DMS53 treated with DMSO at 0.1 percent for 48 hours (cell line): Measurements from ENCODE around the gene FLT3.
A peak's percentile ranks its signal among the peaks of the same experiment; 100 is the strongest.
"Not testable (repeated sequence)": the region's sequence is repeated elsewhere in the genome, so short reads cannot be mapped to it uniquely, and the experiment has no call there.

Source experiments
- DNase-seq: peaks from one replicate; lab custom pipeline; 2025; ENCODE audit not compliant: unreplicated experiment; lab: John Stamatoyannopoulos, UW

The FLT3 gene

DNA sequence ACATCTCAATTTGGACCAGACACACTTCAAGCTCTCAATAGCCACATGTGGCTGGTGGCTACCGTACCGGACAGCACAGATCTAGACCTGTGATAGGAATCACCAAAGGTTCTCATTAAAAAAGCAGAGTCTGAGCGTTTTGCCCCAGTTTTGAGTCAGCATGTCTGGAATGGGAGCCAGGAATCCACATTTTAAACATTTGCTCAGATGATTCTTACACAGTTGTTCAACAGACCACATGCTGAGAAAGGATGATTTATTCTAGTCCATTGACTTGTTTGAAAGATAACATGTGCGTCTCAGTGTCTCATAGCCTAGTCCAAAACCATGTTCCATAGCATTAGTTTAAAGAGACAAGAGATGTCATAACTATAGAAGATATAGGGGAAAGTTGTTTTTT is 53.4 kb downstream of the FLT3 start:
- DNase-seq, result no peak

DNA sequence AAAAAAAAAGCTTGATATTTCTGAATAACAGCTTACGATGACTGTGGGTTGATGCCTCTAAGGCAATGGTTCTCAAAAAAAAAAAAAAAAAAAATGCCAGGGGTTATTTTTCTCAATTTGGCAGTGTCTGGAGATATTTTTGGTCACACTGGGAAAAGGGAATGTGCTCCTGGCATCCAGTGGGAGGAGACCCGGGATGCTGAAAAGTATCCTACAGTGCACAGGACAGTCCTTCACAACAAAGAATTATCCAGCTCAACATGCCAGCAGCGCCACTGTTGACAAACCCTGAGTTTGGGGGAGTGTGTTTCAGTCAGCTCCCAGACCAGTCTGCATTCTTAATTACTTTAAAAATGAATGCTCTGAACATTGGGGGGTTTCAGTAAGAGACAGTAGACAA is 54.5 kb downstream of the FLT3 start:
- no peak for DNase-seq

DNA sequence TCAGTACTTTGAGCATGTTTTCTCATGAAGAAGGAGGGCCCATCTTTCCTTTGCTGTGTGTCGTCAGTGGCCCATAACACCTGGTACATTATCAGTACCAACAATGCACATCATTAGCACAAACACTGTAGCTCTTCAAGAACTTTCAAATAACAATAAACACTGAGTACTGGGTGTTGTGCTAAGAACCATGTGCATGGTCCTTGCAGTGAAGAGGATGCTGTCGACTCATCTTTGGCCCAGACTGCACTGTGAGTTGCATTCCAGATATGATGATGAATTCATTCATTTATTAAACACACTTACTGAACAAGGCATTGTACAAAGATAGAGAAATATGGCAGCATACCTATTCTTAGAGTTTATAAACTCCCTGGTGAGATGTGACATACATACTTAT is 55.8 kb downstream of the FLT3 start:
- no peak for DNase-seq

DNA sequence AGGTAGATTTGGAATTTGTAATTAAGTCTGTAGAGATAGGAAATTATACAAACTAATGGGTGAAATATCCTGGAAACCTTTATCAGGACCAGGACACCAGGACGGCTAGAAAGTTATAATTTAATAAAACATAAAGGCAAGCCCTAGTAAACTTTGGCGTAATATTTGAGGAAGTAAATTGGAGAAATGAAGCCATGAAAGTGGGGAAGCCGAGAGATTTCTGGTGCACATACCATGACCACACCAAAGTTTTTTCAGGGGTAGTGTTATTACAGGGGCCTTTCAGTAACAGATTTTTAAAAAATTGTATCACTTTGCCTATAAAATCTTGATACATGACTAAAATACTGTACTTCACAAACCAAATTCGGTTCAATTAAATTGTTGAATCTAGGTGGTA is 57.2 kb downstream of the FLT3 start:
- DNase-seq, result no peak

DNA sequence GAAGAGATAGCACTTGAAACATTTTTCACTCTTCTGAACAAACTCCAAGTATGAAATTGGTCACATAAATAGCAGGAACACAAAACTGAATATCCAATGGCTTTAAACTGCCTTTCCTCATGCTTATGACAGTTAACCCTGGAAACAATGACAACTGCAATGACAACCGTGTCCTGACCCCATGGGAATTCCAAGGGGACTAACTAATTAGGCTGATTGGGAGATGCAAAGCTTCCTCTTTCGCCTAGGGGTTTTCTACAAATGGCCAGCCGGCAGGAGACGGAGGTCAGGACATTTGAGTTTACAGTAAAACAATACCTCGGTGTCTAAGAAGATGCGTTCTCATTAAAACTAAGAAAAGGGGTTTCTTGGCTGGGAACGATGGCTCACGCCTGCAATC is 58.9 kb downstream of the FLT3 start:
- no peak for DNase-seq

DNA sequence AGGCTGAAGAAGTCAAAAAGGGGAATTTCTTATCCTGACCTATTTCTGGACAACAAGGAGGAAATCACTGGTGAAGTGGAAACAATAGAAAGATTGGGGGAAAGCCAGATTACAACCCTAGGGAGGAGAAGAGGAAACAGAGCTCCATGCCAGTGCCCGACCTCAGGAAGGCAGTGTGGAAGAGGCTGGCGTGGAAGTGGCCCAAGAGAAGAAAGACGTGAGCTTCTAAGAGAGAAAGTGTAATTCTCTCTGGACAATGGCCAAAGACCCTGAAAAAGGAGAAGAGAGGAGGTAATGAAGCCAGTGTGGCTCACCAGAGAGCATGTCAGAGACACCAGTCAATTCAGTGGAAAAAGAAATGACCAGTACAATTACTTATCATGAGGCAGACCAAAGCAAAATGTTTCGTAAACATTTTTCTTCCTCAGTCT is 59.3 kb downstream of the FLT3 start:
- no peak for DNase-seq

DNA sequence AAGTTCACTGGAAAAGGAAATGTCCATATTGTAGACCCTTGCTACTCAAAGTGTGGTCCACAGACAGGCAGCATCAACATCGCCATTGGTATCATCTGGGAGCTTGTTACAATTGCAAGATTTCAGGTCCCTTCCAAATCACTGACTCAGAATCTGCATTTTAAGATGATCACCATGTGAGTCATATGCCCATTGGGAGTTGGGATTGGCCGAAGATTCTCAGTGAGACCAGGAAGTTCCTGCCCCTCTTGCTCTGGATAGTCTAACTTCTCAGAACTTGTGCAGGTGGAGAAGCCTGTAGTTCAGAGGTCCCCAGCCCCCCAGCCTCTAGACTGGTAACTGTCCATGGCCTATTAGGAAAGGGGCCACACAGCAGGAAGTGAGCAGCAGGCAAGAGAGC is 63.0 kb downstream of the FLT3 start:
- no peak for DNase-seq

DNA sequence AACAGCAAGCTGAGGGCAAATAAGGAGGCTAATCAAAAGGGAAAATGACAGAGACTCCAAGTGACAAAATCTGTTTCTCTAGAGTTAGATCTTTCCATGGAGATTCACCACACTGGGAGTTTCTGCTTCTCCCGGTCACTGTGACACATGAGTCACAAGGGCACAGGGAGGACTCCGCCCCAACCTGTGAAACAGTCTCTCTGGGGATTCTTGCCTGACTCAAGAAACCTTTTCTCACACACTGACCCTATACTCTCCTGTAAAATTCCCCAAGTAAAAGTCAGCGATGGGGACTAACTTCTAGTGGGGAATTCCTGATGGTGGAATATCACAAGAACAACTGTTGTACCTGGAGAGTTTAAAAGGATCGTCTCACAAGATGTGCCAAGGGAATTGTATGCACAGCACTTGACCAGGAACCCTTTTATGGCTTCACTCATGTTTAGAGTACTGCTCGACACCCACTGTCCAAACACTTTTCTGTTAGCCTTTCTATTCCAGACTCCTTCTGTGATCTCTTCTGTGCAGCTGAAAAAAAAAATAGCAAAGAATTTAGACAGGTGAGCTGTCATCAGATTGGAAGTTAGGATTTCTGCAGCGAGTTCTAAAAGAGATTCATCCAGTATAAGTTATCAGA is 65.1 kb downstream of the FLT3 start:
- DNase-seq, result peak; percentile 85

DNA sequence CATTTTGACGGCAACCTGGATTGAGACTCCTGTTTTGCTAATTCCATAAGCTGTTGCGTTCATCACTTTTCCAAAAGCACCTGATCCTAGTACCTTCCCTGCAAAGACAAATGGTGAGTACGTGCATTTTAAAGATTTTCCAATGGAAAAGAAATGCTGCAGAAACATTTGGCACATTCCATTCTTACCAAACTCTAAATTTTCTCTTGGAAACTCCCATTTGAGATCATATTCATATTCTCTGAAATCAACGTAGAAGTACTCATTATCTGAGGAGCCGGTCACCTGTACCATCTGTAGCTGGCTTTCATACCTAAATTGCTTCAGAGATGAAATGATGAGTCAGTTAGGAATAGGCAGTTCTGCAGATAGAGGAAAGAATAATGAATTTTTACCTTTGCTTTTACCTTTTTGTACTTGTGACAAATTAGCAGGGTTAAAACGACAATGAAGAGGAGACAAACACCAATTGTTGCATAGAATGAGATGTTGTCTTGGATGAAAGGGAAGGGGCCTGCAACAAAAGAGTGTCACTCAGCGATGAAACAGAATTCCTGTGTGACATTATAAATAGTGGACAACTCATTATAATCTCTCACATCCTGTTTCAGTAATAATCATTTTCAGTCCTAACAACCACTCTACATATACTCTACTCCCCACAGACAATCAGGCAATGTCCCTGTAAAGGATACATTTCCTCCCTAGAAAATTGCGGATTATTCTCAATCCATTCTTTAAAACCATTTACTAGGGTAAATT is 66.3 kb downstream of the FLT3 start:
- DNase-seq, result no peak

DNA sequence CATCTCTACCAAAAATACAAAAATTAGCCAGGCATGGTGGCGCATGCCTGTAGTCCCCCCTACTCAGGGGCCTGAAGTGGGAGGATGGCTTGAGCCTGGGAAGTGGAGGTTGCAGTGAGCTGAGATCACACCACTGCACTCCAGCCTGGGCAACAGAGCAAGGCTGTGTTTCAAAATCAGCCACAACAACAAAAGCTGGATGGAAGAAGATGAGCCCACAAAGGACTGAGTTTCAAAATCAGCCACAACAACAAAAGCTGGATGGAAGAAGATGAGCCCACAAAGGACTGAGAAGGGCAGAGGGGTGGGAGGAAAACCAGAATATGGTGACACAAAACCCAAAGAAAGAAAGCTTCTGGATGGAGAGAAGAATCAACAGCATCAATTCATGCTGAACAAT is 67.9 kb downstream of the FLT3 start:
- DNase-seq, result not testable (repeated sequence)

DNA sequence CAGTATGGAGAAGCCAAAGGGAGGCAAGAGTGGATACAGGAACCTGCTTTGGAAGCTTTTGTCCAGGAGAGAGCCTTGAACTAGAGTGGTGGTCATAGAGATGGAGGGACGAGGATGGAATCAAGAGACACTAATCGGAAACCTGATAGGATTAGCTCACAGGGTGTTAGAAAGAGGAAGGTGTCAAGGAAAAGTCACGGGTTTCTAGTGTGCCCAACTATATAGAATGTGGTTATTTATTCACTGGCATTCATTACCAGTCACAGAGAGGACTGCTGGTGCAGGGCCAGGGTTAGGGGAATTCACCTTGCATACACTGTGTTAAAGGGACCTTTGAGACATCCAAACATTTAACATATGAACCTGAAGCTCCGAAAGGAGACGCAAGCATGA is 68.5 kb downstream of the FLT3 start:
- DNase-seq, result no peak

DNA sequence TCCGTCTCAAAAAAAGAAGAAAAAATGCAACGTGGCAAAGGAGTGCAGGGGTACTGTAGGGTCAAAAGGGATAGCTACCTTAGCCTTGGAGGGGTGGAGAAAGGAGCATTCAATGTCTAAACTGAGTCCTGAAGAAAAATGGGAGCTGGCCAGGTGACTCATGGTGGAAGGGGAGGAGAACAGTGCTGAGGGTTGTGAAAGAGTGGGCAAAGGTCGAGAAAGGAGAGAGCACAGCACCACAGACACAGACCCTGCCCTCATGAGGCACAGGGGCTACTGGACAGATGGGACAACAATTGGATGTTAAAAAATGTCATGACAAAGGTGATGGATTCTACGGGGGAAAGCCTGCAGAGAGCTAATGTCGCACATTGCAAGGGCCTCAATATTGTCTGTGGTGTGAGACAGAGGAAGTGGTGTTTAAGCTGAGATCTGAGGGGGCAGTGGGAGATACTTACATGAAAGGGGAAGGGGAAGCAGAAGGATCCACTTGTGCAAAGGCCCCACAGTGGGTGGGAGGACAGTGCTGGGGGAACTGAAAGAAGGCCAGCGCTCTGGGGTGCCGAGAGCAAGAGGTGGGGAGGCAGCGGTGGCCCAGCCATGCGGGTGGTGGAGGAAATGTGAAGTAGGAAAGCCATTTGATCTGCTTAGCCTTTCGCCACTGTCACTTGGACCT is 69.0 kb downstream of the FLT3 start:
- no peak for DNase-seq

DNA sequence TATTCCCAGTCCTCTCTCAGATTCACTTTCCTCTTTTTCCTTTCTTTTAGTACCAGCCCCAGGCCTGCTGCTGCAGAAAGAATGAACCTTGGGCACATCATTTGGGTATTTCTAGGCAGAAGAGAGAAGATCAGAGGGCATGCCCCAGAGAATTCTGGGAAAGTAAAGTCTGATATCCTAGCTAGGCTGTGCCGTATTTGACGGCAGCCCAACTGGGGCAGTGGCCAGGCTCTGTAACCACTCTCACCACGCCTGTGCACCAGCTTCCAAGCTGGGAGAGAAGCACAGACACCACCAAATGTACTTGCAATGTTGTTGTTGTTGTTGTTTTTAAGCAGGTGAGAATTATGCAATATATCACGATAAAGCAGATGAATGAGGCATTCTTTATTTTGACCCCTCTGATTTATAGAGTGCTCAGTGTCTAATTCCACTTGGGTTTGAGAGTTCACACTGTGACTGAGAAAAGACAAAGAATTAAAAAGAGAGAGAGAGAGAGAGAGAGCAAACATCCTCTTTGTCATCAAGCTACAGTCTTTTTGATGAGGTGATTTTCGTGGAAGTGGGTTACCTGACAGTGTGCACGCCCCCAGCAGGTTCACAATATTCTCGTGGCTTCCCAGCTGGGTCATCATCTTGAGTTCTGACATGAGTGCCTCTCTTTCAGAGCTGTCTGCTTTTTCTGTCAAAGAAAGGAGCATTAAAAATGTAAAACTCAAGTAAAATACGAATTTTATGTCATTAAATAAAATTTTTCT is 72.6 kb downstream of the FLT3 start:
- DNase-seq, result no peak

DNA sequence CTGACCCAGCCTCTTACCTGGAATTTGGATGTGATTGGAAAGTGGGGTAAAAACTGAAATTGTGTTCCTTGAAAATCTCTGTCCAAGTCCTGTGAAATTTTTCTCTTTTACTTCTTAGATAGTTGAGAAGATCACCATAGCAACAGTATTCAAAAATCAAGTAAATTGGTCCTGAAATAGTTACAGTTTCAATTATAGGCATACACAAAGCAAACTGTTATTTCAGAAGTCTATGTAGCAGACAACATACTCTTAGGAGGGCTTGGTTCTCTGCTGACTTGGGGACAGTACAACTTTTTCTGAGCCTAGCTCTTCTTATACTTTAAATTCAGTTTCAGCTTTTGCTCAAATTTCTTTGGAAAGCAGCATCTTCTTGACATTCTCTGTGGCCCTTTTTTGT is 73.3 kb downstream of the FLT3 start:
- DNase-seq, result no peak

DNA sequence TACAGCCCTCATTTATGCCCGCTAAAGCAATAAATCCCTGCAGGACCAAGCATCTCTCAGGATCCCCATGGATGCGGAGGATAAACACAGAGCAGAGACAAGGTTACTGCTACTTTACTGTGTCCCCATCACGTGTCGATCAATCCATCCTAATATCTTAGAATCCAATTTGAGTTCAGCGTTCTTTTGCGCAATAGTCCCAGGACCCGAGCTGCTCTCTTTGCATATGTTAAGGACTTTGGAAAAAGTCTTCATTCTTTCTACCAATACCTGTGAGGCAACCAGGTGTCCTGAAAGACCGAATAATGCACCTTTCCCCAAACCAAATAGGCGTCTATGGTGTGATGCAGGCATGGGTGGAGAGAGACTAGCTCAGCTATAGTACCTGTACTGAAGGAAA is 73.9 kb downstream of the FLT3 start:
- DNase-seq, result no peak

DNA sequence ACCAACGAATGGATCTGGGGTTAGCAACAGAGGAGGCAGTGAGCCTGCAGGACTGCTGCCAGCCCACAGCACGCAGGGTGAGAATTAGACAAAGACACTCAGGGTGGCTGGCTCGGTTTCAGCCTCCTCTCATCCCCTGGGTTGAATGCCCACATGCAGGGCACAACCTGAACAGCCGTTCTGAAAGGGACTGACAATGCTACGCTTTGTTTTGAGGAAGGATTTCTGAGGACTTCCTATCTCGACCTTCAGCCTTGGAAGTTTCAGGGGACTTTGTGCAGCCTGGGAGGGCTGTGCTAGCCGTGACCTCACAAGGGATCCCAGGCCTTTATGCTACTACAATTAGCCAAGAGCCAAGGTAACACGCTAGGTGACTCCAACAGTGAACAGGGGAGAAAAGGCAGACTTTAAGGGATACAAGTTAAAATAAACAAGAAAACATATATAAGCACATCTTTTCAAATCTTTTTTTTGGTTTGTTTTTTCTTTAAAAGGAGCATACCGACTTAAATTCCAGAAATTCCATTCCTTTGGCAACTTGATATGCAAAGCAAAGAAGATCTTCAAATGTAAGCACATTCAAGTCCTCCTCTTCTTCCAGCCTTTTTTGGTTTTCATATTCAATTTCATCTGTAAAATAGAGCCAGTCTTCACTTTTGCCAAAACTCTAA is 77.4 kb downstream of the FLT3 start:
- no peak for DNase-seq

DNA sequence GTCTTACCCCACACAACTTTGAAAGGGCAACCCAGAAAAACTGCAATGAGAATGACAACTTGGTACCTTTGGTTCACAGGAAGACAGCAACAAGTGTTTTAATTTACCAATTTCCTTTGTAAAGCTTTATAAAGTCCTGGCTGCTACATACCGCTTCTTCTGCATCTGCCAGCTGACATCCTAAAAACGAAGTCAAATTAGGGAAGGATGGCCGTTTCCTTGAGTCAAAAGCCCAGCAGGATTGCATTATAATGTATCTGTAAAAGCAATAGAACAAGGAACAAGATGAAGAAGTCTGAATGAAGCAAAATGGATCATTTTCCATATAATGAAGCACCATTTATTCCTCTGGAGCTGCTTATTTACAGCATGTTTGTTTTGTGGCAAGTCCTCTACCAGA is 86.1 kb downstream of the FLT3 start:
- DNase-seq, result no peak

DNA sequence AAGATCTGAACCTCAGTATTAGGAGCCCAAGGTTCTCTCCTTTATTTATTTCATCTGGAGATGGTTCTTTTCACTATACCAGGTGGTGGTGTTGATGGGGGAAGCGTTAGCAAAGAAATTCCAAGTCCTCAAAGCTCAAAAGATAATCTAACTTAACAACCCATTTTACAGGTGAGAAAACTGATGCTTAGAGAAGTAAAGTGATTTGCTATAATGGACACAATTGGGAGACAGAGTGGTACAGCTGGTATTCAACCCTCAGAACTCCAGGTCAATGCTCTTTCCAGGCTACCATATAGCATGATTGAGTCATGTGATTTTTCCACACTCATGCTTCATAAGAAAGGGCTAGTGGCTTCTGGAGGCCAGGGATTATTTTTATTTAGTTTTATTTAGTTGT is 86.9 kb downstream of the FLT3 start:
- DNase-seq, result no peak

DNA sequence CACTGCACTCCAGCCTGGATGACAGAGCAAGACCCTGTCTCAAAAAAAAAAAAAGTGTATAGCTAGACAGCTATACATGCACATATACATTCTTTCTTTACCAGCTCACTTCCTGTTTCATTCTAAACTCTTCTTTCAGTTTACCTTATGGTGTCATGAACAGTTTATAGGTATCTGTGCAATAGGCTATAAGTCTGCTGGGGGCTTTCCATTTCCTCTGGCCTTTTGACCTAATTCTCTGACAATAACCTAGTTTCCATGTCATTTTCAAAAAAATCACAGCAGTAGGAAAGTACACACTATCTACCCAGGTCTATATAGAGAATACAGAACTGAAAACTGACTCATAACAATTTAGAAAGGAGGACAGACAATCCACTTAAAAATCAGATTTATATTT is 87.5 kb downstream of the FLT3 start:
- DNase-seq, result no peak

DNA sequence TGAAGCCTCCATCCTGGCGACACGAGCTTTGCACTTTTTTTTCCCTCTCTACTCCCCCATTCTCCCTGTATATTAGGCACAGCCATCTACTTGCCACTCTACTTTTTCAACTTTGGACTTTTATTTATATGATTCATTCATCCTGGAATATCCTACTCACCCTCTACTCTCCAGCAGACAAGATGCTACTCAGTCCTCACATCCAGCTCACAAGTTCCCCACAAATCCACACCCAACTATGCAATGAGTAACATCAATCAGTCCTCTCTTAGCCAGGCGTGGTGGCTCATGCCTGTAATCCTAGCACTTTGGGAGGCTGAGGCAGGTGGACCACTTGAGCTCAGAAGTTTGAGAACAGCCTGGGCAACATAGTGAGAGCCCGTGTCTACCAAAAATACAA is 88.0 kb downstream of the FLT3 start:
- no peak for DNase-seq

DNA sequence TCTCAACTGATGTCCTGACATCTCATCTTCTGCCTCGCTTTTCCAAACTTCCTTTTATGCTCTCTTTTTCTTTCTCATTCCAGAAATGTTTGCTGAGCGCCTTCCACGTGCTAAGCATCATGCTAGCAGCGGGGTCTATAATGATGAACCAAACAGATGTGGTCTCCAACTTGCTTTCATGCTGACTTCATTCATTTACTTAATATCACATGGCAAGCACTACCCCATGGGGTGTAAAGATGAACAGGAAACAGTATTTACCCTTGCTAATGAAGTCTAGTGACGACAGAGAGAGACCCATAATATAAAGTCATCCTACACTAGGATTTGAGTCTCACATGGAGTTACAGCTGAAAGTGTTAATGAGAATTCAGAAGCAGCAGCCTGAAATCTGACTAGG is 90.3 kb downstream of the FLT3 start:
- no peak for DNase-seq
